Measurements from ENCODE around the gene PIGQ.

Gene PIGQ

DNA sequence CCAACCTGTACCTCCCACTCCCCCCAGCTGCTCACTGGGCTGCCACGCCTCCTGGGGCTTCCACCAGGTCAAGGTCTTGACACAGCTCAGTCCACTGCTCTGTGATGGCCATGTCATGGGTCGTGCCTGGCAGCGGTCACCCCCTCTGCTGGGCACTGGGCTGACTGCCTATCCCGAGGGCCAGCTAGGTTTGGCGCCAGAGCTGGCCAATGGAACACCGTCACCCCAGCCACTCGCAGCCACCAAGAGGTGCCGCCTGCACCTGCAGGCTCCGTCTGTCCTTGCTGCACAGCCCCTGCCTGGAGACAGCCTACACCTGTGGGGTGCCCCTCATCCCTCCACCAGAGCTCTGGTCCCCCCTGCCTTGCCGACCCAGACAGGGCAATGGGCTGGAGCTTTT is 15.6 kb downstream of the PIGQ start:
- H3K9ac ChIP-seq (ENCODE audit: low read depth, low read length), result no peak overlapping the region
- no peaks in the 10 kb centered on the region; the same call in 1 of the 2 replicates for H3K4me1 ChIP-seq (ENCODE audit: control insufficient read depth, insufficient read depth, low read length)
- H3K4me3 ChIP-seq (ENCODE audit: low read depth, low read length), result no peak overlapping the region
- H3K27me3 ChIP-seq (ENCODE audit: control insufficient read depth, insufficient read depth, low read length), result peaks cover 27% of the 10 kb centered on the region
- no peak overlapping the region for H3K27ac ChIP-seq (ENCODE audit: low read depth, low read length)
- no peaks in the 10 kb centered on the region for H3K9me3 ChIP-seq (ENCODE audit: control insufficient read depth, insufficient read depth, low read length)
- H3K36me3 ChIP-seq (ENCODE audit: control insufficient read depth, insufficient read depth, low read length), result no peaks in the 10 kb centered on the region

DNA sequence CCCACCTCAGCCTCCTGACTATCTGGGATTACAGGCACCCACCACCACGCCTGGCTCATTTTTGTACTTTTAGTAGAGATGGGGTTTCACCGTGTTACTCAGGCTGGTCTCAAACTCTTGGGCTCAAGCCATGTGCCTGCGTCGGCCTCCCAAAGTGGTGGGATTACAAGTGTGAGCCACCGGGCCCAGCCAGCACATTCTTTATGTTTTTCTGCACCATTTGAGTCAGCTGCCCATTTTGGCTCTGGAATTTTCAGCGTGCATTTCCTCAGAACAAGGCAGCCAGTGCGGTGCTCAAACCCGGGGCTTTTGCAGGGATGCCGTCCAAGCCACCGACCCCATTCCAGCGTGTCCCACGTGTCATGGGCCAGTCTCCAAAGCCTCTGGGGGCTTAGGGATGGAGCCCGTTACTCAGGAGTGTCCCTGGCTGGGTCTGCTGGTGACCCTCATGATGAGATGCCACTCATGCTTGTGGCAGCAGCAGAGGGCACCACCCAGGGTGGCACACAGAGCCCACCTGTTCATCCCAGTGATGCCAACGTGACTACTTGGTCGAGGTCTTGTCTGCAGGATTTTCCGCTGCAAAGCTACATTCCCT is 16.4 kb downstream of the PIGQ start:
- peaks cover 35% of the 10 kb centered on the region for H3K27me3 ChIP-seq (ENCODE audit: control insufficient read depth, insufficient read depth, low read length)
- no peak overlapping the region for H3K27ac ChIP-seq (ENCODE audit: low read depth, low read length)
- peaks cover 4% of the 10 kb centered on the region; the same call in 1 of the 2 replicates for H3K4me1 ChIP-seq (ENCODE audit: control insufficient read depth, insufficient read depth, low read length)
- no peaks in the 10 kb centered on the region for H3K9me3 ChIP-seq (ENCODE audit: control insufficient read depth, insufficient read depth, low read length)
- no peak overlapping the region for H3K9ac ChIP-seq (ENCODE audit: low read depth, low read length)
- H3K36me3 ChIP-seq (ENCODE audit: control insufficient read depth, insufficient read depth, low read length), result no peaks in the 10 kb centered on the region
- no peak overlapping the region for H3K4me3 ChIP-seq (ENCODE audit: low read depth, low read length)

- Histone ChIP-seq H3K4me1 (ENCODE audit: control insufficient read depth, insufficient read depth, low read length) (peaks cover 4% of the 10 kb centered on the region; the same call in 1 of the 2 replicates), H3K9me3 (ENCODE audit: control insufficient read depth, insufficient read depth, low read length) (no peaks in the 10 kb centered on the region), H3K27me3 (ENCODE audit: control insufficient read depth, insufficient read depth, low read length) (peaks cover 36% of the 10 kb centered on the region), H3K9ac (ENCODE audit: low read depth, low read length) (no peak overlapping the region), H3K27ac (ENCODE audit: low read depth, low read length) (no peak overlapping the region), H3K4me3 (ENCODE audit: low read depth, low read length) (no peak overlapping the region), H3K36me3 (ENCODE audit: control insufficient read depth, insufficient read depth, low read length) (no peaks in the 10 kb centered on the region)
Observed at GRCh38 chr16:586645-587590, 17.1 kb downstream of the PIGQ start.

- peaks cover 4% of the 10 kb centered on the region; the same call in 1 of the 2 replicates for H3K4me1 ChIP-seq (ENCODE audit: control insufficient read depth, insufficient read depth, low read length)
- no peaks in the 10 kb centered on the region for H3K36me3 ChIP-seq (ENCODE audit: control insufficient read depth, insufficient read depth, low read length)
- H3K4me3 ChIP-seq (ENCODE audit: low read depth, low read length), result peak overlapping the region; percentile 85
- peaks cover 36% of the 10 kb centered on the region for H3K27me3 ChIP-seq (ENCODE audit: control insufficient read depth, insufficient read depth, low read length)
- peak overlapping the region; percentile 93 for H3K9ac ChIP-seq (ENCODE audit: low read depth, low read length)
- peak overlapping the region; percentile 98 for H3K27ac ChIP-seq (ENCODE audit: low read depth, low read length)
- no peaks in the 10 kb centered on the region for H3K9me3 ChIP-seq (ENCODE audit: control insufficient read depth, insufficient read depth, low read length)
Observed at GRCh38 chr16:588639-588888, 18.8 kb downstream of the PIGQ start.

DNA sequence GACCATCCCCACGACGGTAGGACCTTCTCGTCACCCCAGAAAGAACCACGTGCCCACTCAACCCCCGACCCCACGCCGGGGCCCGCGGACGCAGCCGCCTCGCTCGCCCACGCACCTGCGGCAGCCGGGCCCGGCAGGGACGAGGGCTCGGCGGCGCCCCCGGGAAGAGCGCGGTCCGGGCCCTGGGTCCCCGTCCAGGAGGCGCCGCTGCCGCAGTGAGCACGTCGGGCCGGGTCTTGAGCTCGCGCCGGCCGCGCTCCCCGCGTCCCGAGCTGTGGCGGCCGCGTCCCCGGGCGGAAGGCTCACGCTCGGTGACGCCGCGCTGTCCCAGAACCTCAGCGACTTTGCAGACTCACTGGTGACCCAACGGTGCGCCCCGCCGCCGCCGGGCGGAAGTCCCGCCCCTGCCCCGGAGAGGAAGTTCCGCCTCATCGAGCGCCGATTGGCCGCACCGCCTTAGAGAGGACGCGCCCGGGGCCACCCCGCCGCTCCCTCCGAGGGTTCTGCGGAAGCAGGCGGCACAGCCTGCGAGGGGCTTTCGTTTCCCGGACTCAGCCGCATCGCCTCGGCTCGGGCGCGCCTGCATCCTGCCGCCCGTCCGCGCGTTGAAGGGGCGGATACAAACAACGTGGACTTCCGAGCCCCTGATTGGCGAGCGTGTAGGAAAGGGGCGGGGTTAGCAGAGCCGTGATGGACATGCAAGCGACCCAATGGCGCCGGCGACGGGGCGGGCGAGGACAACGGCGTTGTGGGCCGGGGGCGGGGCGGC is 19.3 kb downstream of the PIGQ start:
- Histone ChIP-seq H3K4me3 (ENCODE audit: low read depth, low read length) (peak overlapping the region; percentile 85), H3K9me3 (ENCODE audit: control insufficient read depth, insufficient read depth, low read length) (no peaks in the 10 kb centered on the region), H3K36me3 (ENCODE audit: control insufficient read depth, insufficient read depth, low read length) (no peaks in the 10 kb centered on the region), H3K4me1 (ENCODE audit: control insufficient read depth, insufficient read depth, low read length) (peaks cover 4% of the 10 kb centered on the region; the same call in 1 of the 2 replicates), H3K9ac (ENCODE audit: low read depth, low read length) (peak overlapping the region; percentile 93), H3K27ac (ENCODE audit: low read depth, low read length) (peak overlapping the region; percentile 98), H3K27me3 (ENCODE audit: control insufficient read depth, insufficient read depth, low read length) (peaks cover 36% of the 10 kb centered on the region)

DNA sequence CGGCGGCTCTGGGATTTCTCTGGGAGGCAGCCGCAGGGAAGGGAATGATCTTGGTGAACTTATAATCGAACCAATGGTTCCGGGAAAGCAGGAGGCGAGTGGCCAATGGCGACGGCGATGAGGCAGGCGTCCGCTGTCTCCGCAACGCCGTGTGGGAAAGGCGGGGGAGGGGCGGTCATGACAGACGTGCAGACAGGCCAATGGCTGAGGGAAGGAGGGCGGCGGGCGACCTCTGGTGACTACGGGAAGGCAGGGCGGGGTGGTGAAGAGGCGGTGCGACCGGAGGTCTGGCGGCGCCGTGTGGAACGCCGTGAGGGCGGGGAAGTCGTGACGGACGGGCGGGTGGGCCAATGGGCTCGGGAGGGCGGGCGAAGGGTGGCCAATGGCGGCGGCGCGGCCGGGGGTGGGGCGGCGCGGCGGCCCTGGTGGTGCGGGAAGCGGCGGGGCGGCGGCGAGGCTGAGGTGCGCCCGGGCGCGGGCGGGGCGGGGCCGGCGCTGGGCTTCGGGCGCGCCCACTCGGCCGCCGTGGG is 20.0 kb downstream of the PIGQ start, which contains the start of gene RAB40C:
Gene RAB40C (plus strand): TSS at position 409 of the 530 bp plus-strand sequence. CDS start 226 bp downstream, outside the sequence.
- H3K9me3 ChIP-seq (ENCODE audit: control insufficient read depth, insufficient read depth, low read length), result no peaks in the 10 kb centered on the region
- H3K9ac ChIP-seq (ENCODE audit: low read depth, low read length), result peak within 1 kb of the TSS; percentile 93
- peak within 1 kb of the TSS; percentile 98 for H3K27ac ChIP-seq (ENCODE audit: low read depth, low read length)
- H3K27me3 ChIP-seq (ENCODE audit: control insufficient read depth, insufficient read depth, low read length), result peaks cover 36% of the 10 kb centered on the region
- peak within 1 kb of the TSS; percentile 89 for H3K4me3 ChIP-seq (ENCODE audit: low read depth, low read length)
- no peaks in the 10 kb centered on the region for H3K36me3 ChIP-seq (ENCODE audit: control insufficient read depth, insufficient read depth, low read length)
- peaks cover 4% of the 10 kb centered on the region; the same call in 1 of the 2 replicates for H3K4me1 ChIP-seq (ENCODE audit: control insufficient read depth, insufficient read depth, low read length)

DNA sequence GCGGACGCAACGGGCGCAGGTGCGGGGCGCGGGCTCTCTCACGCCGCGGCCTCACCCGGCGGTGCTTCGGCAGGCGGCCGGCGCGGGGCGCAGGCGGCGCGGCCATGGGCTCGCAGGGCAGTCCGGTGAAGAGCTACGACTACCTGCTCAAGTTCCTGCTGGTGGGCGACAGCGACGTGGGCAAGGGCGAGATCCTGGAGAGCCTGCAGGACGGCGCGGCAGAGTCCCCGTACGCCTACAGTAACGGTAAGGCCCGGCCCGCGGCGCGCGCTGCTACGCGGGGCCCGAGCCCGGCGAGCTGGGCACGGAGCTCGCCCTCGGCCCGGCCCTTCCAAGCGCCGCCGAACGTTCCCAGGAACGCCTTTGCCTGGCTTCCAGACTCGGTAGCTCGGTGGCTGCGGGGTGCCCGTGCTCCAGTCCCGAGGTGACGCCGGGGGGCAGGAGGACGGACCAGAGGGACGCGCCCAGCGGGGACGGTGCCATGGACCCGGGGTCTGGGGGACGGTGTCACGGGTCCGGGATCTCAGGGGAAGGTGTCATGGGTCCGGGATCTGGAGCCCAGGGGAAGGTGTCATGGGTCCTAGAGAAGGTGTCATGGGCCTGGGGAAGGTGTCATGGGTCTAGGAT is 20.5 kb downstream of the PIGQ start:
- H3K27me3 ChIP-seq (ENCODE audit: control insufficient read depth, insufficient read depth, low read length), result peaks cover 35% of the 10 kb centered on the region
- peak overlapping the region; percentile 42 for H3K27ac ChIP-seq (ENCODE audit: low read depth, low read length)
- H3K4me3 ChIP-seq (ENCODE audit: low read depth, low read length), result peak overlapping the region; percentile 89
- no peaks in the 10 kb centered on the region for H3K36me3 ChIP-seq (ENCODE audit: control insufficient read depth, insufficient read depth, low read length)
- H3K9me3 ChIP-seq (ENCODE audit: control insufficient read depth, insufficient read depth, low read length), result no peaks in the 10 kb centered on the region
- H3K9ac ChIP-seq (ENCODE audit: low read depth, low read length), result peak overlapping the region; percentile 22; the same call in 1 of the 2 replicates
- H3K4me1 ChIP-seq (ENCODE audit: control insufficient read depth, insufficient read depth, low read length), result peaks cover 4% of the 10 kb centered on the region; the same call in 1 of the 2 replicates

DNA sequence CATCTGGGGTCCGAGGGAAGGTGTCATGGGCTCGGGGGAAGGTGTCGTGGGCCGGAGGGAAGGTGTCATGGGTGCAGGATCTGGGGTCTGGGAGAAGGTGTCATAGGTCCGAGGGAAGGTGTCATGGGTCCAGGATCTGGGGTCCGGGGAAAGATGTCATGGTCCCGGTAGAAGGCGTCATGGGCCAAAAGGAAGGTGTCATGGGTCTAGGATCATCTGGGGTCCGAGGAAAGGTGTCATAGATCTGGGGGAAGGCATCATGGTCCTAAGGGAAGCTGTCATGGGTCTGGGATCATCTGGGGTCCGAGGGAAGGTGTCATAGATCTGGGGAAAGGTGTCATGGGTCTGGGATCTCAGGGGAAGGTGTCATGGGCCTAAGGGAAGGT is 21.0 kb downstream of the PIGQ start:
- peaks cover 29% of the 10 kb centered on the region for H3K27me3 ChIP-seq (ENCODE audit: control insufficient read depth, insufficient read depth, low read length)
- no peaks in the 10 kb centered on the region for H3K36me3 ChIP-seq (ENCODE audit: control insufficient read depth, insufficient read depth, low read length)
- no peak overlapping the region for H3K9ac ChIP-seq (ENCODE audit: low read depth, low read length)
- H3K4me3 ChIP-seq (ENCODE audit: low read depth, low read length), result peak overlapping the region; percentile 89
- H3K4me1 ChIP-seq (ENCODE audit: control insufficient read depth, insufficient read depth, low read length), result peaks cover 4% of the 10 kb centered on the region; the same call in 1 of the 2 replicates
- H3K9me3 ChIP-seq (ENCODE audit: control insufficient read depth, insufficient read depth, low read length), result no peaks in the 10 kb centered on the region
- no peak overlapping the region for H3K27ac ChIP-seq (ENCODE audit: low read depth, low read length)

DNA sequence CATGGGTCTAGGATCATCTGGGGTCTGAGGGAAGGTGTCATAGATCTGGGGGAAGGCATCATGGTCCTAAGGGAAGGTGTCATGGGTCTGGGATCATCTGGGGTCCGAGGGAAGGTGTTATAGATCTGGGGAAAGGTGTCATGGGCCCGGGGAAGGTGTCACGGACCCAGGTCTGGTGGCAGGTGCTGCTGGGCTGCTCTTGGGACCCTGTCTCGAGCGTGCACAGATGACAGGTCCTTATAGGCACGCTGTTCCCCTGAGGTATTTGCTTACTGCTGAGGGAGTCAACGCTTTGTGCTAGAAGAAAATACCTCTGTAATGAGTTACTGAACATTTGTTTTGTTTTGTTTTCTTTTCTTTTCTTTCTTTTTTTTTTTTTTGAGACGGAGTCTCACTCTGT is 21.5 kb downstream of the PIGQ start:
- Histone ChIP-seq H3K27ac (ENCODE audit: low read depth, low read length) (no peak overlapping the region), H3K27me3 (ENCODE audit: control insufficient read depth, insufficient read depth, low read length) (peaks cover 25% of the 10 kb centered on the region), H3K9me3 (ENCODE audit: control insufficient read depth, insufficient read depth, low read length) (no peaks in the 10 kb centered on the region), H3K4me1 (ENCODE audit: control insufficient read depth, insufficient read depth, low read length) (peaks cover 4% of the 10 kb centered on the region; the same call in 1 of the 2 replicates), H3K9ac (ENCODE audit: low read depth, low read length) (no peak overlapping the region), H3K4me3 (ENCODE audit: low read depth, low read length) (0 out of 2 replicates have a peak overlapping the region, but pooled peaks have one; percentile 89), H3K36me3 (ENCODE audit: control insufficient read depth, insufficient read depth, low read length) (no peaks in the 10 kb centered on the region)

DNA sequence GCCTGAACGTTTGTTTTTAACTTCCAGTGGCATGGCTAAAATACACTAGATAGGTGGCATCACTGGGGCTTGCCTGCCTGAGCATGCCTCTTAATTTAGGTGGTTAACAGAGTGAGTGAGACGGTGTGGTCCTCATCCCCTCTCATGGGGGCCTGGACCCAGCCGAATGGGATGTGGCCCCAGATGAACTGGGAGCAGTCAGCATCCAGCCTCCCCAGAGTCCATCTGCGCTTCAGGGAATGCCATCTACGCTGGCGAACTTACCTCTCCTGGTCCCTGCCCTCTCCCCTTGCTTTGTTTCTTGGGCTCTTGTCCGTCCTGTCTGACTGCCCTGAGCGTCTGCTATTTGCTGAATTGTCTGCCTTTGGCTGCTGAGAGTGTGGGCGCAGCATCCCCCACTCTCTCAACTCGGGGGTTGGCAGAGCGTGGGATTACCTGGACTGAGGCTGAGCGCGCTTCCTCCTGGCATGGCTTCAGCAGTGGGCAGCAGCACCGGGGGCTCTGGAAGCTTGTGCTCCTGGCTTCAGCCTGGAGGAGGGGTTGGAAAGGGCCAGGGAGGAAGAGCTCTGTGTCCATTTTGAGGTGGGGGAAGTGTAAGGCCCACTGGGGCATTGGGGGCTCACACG is 22.2 kb downstream of the PIGQ start:
- H3K4me1 ChIP-seq (ENCODE audit: control insufficient read depth, insufficient read depth, low read length), result peaks cover 4% of the 10 kb centered on the region; the same call in 1 of the 2 replicates
- no peak overlapping the region for H3K27ac ChIP-seq (ENCODE audit: low read depth, low read length)
- H3K9ac ChIP-seq (ENCODE audit: low read depth, low read length), result no peak overlapping the region

More for the DNA sequence above, 22.2 kb downstream of the PIGQ start:
- H3K4me3 ChIP-seq (ENCODE audit: low read depth, low read length), result no peak overlapping the region; the same call in 1 of the 2 replicates
- no peaks in the 10 kb centered on the region for H3K36me3 ChIP-seq (ENCODE audit: control insufficient read depth, insufficient read depth, low read length)
- peaks cover 17% of the 10 kb centered on the region for H3K27me3 ChIP-seq (ENCODE audit: control insufficient read depth, insufficient read depth, low read length)
- H3K9me3 ChIP-seq (ENCODE audit: control insufficient read depth, insufficient read depth, low read length), result no peaks in the 10 kb centered on the region
